Measurements from ENCODE around the gene MYH2.
"Not testable (repeated sequence)": the region's sequence is repeated elsewhere in the genome, so short reads cannot be mapped to it uniquely, and the experiment has no call there.

- not testable (repeated sequence) for TF ChIP-seq POLR2A, CTCF (IDR thresholded peaks at IDR 0.05)
Observed at GRCh38 chr17:10541179-10541578, 8.3 kb downstream of the MYH2 start.

Data from Peyer's patch (tissue), 4 donors.